GM19240 (cell line): Measurements from ENCODE around the gene AP3B1.

Source experiments
- DNase-seq: peaks from one replicate; pipeline ENCODE4 v3.0.0; 2011; ENCODE audit warnings: low spot score; ENCODE audit not compliant: insufficient read length

AP3B1 gene

DNA sequence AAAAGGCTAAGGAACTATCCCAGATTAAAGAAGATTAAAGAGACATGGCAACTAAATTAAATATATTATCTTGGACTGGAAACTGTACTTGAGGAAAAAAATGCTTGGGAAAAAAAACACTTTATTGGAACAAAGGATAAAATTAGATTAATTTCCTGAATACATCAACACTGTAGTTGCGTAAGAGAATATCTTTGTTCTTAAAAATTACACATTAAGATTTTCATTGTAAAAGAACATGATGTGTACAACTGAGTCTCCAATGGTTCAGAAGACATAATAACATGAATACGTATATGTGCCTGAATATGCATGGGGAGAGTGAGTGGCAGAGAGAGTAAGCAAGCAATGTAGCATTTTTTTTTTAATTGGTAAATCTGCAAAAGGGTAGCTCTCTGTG, 2.8 kb downstream of the AP3B1 start:
- no peak for DNase-seq

DNA sequence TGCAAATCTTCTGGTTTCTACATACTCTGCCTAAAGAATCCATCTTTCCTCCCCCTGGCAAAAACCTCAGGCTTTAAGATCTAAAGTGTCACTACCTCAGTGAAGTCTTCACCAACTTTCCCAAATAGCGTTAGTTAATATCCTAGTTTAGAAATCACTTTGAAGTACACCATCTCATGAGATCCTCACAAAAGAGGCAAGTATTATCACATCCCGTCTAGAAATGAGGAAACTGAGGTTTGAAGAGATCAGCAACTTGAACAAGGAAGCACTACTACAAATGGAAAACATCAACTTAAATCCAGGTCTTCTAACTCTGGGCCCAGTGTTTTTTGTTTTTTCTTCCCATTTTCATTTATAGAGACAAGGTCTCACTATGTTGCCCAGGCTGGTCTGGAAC, 4.6 kb downstream of the AP3B1 start:
- DNase-seq: no peak

DNA sequence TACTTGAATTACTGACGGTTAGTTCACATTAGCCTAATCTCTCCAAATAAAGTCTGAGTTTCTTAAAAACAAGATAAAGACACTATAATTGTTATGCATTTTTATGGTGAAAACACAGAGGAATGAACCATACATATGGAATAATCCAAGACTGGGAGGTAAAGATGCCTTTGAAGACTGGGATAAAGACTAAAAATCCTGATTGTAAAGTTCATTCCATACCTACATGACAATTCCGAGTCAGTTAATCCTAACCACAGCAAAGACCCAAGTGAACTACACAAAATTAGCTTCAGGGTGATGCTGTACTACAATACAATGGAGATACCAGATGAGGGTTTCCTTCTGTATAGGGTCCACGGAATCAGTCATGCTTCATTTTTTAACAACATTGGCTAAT, 6.3 kb downstream of the AP3B1 start:
- DNase-seq: no peak

DNA sequence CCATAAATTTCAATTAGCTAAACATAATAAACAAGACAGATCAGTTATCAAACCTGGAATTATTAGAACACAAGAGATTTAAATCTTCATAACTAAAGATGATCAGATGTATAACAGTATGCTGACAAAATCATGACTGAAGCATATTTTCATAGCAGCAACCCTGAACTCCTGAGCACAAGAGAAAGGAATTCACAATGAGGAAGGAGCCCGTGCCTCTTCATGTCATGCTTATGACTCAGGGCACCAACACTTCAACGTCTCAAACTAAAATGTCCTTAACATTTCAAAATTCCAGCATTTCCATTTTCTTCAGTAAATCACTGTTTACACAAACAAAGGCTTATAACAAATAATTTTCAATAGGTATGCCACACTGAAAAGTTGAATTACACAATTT, 6.7 kb downstream of the AP3B1 start:
- DNase-seq: no peak

DNA sequence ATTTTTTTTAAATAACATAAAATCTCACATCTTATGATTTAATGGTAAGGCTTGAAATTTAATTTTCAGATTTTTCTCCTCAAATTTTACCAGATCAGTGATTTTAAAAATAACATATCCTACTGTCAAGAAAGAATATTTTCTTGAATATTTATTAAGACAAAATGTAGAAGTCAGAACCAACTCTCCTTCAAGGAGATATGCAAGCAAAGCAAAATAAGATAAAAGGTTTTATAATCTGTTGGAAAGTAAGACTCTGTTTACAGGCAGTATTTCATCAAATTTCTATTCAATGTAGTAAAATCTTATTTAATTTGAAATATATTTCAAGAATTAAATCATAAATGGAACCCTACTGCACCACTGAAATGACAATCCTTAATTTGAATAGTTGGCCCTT, 7.3 kb downstream of the AP3B1 start:
- no peak for DNase-seq

DNA sequence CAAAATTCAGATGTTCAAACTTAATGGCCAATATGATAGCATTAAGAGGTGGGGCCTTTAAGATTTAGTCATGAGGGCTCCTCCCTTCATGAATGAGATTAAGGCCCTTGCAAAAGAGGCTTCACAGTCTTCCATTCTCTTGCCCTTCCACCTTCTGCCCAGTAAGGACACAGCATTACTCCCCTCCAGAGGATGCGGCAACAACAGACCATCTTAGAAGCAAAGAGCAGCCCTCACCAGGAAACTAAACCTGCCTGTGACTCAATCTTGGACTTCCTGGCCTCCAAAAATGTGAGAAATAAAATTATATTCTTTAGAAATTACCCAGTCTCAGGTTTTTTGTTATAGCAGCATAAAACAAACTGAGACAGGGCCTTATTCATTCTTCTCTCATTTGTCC, 8.2 kb downstream of the AP3B1 start:
- DNase-seq: no peak

GRCh38 chr5:78283802-78284201, 10.7 kb downstream of the AP3B1 start:
- DNase-seq: no peak

DNA sequence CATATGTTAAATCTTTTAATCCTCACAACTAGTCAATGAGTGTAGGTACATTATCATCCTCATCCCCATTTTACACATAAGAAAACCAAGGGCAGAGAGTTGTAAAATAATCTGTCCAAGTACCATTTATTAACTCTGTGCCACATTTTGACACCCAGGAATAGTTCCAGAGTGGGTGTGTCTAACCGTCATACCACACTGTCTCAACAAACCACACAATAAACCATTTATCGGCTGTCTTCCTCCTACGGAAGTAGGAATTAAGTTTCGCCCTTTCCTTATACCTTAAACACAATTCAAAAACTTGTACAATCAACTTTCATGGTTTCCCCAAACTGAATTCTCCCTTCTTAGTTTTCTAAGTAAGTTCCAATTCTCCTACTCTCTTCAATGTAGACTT, 11.4 kb downstream of the AP3B1 start:
- DNase-seq: no peak

- DNase-seq: no peak
These were observed 14.2 kb downstream of the AP3B1 start for GRCh38 chr5:78280261-78280660.

- no peak for DNase-seq
These were observed 15.3 kb downstream of the AP3B1 start for GRCh38 chr5:78279194-78279593.

DNA sequence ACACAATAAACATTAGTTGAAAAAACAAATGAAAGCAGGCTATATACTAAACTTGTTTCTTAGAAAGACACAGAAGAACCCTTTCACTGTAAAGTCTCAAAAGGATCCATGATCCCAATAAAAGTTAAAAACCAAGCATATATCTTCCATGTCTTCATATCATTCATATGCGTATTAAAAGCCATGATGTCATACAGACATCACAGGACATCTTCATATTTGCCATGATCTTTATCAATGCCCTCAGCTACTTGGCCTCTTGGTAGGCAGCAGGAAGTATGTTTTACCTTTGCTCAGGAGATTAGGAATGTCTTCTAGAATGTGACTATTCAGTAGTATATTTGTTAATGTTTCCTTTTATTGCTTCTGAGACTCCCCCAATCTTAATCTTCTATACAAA, 16.8 kb downstream of the AP3B1 start:
- no peak for DNase-seq

GRCh38 chr5:78275998-78276543, 18.4 kb downstream of the AP3B1 start:
- no peak for DNase-seq

DNA sequence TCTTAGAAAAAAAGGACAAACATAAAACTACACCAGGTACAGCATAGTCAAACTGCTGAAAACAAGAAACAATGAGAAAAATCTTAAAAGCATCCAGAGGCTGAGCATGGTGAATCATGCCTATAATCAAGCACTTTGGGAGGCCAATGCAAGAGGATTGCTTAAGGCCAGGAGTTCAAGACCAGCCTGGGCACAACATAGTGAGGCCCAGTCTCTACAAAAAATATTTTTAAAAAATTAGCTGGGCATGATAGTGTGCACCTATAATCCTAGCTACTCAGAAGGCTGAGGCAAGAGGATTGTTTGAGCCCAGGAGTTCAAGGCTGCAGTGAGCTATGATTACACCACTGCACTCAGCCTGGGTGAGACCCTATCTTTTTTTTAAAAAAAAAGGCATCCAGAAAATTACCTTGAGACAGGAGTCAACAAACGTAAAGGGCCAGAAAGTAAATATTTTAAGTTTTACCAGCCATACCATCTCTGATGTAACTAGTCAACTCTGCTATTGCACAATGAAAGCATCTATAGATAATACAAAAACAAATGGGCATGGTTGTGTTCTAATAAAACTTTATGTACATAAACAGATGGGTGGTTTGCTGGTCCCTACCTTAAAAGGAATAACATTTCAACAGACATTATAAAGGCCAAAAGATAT, 19.8 kb downstream of the AP3B1 start:
- no peak for DNase-seq

DNA sequence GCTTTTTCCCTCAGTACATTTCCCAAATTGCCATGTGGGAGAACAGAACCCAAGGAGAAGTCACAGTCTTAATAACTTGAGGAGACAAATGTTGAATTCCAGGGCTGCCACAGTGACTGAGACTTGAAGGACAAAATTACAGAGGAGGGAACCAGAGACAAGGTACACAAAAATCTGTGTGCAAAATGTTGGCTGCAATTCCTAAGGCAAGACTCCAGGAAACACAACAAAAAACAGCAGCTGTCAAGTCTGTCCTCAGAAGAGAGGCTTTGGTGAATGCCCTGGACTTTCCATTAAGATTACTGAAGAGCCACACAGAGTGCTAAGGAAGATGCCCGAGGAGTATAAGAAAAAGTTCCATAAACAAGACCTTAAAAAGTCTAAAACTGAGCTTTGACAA, 21.1 kb downstream of the AP3B1 start:
- DNase-seq: no peak

GRCh38 chr5:78271766-78272165, 22.7 kb downstream of the AP3B1 start:
- DNase-seq: no peak

GRCh38 chr5:78269088-78269703, 25.3 kb downstream of the AP3B1 start:
- DNase-seq: no peak

DNA sequence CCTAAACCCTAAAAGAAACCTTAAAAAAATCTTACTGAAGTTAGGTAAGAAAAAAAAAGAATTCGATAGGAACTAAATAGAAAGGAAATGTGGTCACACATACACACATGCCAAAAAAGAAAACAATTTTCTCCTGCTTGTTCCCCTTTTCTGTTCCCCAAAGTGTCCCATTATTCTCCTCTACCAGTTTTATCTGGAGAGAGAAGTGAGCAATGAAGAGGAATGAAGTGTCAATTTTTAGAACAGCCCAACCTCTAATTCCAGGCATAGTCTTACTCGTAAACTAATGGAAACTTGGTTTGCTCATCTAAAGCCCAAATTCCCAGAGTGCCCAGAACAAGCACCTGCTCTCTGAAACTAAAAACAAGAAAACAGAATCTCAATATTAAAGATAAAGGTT, 26.1 kb downstream of the AP3B1 start:
- no peak for DNase-seq

GRCh38 chr5:78265163-78265562, 29.3 kb downstream of the AP3B1 start:
- no peak for DNase-seq

- DNase-seq: no peak
These were observed 29.9 kb downstream of the AP3B1 start for GRCh38 chr5:78264600-78264999.

DNA sequence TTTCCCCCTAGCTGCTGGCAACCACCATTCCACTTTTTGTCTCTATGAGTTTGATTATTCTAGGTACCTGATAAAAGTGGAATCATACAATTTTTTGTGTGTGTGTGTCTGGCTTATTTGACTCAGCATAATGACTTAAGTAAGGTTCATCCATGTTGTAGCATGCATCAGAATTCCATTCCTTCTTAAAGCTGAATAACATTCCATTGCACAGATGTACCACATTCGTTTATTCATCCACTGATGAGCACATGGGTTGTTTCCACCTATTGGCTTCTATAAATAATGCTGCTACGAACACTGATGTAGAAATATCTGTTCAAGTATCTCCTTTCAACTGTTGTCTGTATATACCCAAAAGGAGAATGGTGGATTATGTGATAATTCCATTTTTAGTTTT, 33.7 kb downstream of the AP3B1 start:
- no peak for DNase-seq

DNA sequence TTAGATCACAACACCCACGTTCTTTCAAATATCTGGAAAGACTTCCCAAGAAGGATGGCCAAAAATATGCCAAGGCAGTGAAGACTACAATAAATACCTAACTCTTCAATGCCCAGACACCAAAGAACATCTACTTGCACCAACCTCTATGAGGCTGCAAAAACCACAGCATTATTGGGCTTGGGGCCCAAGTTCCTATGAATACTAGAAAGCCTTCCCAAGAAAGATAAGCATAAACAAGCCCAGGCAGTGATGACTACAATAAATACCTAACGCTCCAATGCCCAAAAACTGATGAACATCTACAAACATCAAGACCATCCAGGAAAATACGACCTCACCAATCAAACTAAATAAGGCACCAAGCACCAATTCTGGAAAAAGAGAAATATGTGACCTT, 41.3 kb downstream of the AP3B1 start:
- DNase-seq: no peak

DNA sequence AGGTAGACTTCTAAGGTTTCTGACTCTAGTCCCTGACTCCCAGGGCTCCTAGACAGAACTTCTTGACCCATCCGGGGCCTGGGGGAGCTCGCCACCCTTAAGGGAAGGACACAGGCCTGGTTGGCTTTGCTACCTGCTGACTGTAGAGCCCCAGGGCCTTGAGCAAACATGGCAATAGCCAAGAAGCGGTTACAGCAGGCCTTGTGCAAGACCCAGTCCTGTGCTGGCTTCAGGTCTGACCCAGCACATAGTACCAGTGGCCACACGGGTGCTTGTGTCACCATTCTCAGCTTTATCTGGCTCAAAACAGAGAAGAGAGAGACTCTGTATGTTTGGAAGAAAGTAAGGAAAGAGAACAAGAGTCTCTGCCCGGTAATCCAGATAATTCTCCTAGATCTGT, 41.8 kb downstream of the AP3B1 start:
- DNase-seq: no peak

DNA sequence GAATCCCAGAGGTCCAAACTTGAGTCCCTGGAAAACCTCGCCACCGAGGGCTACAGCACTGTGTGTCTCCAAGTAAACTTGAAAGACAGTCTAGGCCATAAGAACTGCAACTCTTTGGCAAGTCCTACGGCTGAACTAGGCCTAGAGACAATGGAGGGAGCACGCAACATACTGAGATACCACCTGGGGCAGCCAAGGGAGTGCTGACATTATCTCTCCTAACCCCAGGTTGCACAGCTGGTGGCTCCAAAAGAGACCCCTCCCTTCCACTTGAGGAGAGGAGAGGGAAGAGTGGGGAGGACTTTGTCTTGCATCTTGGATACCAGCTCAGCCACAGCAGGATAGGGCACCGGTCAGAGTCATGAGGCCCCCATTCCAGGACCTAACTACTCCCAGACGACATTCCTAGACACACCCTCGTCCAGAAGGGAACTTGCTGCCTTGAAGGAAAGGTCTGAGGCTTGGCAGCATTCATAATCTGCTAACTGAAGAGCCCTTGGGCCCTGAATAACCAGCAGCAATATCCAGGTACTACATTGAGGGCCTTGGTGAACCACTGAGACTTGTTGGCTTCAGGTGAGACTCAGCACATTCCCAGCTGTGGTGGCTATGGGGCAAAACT, 42.7 kb downstream of the AP3B1 start:
- DNase-seq: no peak
